ENCODE results near the gene KIF13A.
A peak's percentile ranks its signal among the peaks of the same experiment; 100 is the strongest.

The KIF13A gene

DNA sequence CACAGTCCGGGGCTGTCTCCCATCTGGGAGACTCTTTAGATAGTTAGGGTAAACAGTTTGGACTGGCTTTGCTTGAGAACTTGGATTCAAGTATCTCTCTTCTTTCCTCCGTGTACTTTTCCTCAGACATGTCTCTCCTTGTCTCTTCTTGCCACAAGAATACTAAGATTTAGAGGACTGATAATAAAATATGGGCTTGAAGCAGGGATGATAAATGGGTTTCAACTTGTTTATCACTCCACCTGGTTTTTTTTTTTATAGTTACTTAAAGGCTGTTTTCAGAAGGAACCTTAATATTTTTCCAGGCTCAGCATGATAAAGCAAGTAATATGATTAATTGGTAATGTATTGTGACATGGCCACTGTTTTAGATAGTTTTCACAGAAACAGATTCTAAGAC, 40.9 kb upstream of the KIF13A start:
- Histone ChIP-seq H3K18ac (ENCODE audit: low read length) (no peak overlapping the region), H2BK15ac (replicated peaks; ENCODE audit: low read depth) (no peak overlapping the region), H3K4ac (ENCODE audit: low read depth, low read length) (no peak overlapping the region), H3K36me3 (ENCODE audit: control insufficient read depth, insufficient read depth, low read length) (no peaks in the 10 kb centered on the region), H3K4me1 (ENCODE audit: control insufficient read depth, low read depth, low read length) (no peaks in the 10 kb centered on the region), H4K8ac (ENCODE audit: low read depth, low read length) (no peak overlapping the region), H3K9ac (ENCODE audit: low read length) (no peak overlapping the region), H3K27me3 (ENCODE audit: insufficient read depth, low read length, poor library complexity) (no peaks in the 10 kb centered on the region), H2AK5ac (ENCODE audit: low read length) (no peak overlapping the region), H2BK120ac (ENCODE audit: low read depth, low read length) (no peak overlapping the region), H3K23ac (ENCODE audit: low read length) (no peak overlapping the region), H3K79me1 (ENCODE audit: low read length) (no peaks in the 10 kb centered on the region), H2BK5ac (ENCODE audit: low read length) (no peak overlapping the region), H3K79me2 (ENCODE audit: control insufficient read depth, insufficient read depth, low read length) (no peaks in the 10 kb centered on the region), H3K56ac (ENCODE audit: low read length) (no peak overlapping the region), H3K4me3 (ENCODE audit: low read length) (no peak overlapping the region), H3K4me2 (ENCODE audit: low read length) (no peak overlapping the region), H3K27ac (ENCODE audit: low read depth, low read length) (no peak overlapping the region), H4K5ac (ENCODE audit: low read length) (no peak overlapping the region)
- DNase-seq, result no peak
- no CpG with 5 or more reads among the region's 2 CpGs for WGBS (ENCODE audit: extremely low coverage, insufficient coverage, low lambda C conversion rate)

DNA sequence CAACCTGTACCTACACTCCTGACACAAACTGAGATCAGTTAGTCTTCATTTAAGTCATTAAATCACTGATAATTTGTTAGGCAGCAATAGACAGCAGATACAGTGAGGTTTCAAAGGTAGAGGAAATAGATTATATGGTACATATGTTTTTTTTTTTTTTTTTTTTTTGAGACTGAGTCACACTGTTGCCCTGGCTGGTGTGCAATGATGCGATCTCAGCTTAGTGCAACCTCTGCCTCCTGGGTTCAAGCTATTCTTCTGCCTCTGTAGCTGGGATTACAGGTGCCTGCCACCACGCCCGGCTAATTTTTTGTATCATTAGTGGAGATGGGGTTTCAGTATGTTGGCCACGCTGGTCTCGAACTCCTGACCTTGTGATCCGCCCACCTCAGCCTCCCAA, 38.2 kb upstream of the KIF13A start:
- WGBS (ENCODE audit: extremely low coverage, insufficient coverage, low lambda C conversion rate), result no CpG with 5 or more reads among the region's 6 CpGs

DNA sequence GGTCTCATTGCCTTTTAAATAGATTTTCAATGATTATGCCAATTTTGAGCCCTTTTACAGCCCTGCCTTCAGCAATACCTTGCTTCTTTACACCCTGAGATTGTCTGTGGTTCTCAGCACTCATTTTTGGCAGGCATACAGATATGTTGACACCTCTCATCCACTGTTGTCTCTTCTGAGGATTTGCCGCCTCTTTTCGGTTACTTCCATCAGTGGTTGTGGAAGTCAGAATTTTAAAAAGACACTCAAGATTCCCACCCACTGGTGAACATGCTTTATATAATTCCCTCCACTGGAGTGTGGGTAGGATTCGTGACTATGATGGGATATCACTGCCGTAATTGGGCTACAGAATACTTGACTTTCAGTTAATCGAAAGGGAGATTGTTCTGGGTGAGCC, 37.4 kb upstream of the KIF13A start:
- no peaks in the 10 kb centered on the region for H3K79me1 ChIP-seq (ENCODE audit: low read length)
- H2BK5ac ChIP-seq (ENCODE audit: low read length), result no peak overlapping the region
- DNase-seq, result no peak
- H4K8ac ChIP-seq (ENCODE audit: low read depth, low read length), result no peak overlapping the region
- H3K18ac ChIP-seq (ENCODE audit: low read length), result no peak overlapping the region
- no peak overlapping the region for H3K27ac ChIP-seq (ENCODE audit: low read depth, low read length)
- H3K79me2 ChIP-seq (ENCODE audit: control insufficient read depth, insufficient read depth, low read length), result no peaks in the 10 kb centered on the region
- no peak overlapping the region for H3K56ac ChIP-seq (ENCODE audit: low read length)
- no peak overlapping the region for H2BK15ac ChIP-seq (replicated peaks; ENCODE audit: low read depth)
- no peak overlapping the region for H4K5ac ChIP-seq (ENCODE audit: low read length)
- WGBS (ENCODE audit: extremely low coverage, insufficient coverage, low lambda C conversion rate), result no CpG with 5 or more reads among the region's 5 CpGs
- H3K4me2 ChIP-seq (ENCODE audit: low read length), result no peak overlapping the region
- no peaks in the 10 kb centered on the region for H3K36me3 ChIP-seq (ENCODE audit: control insufficient read depth, insufficient read depth, low read length)
- no peak overlapping the region for H3K4ac ChIP-seq (ENCODE audit: low read depth, low read length)
- H2AK5ac ChIP-seq (ENCODE audit: low read length), result no peak overlapping the region
- H3K4me1 ChIP-seq (ENCODE audit: control insufficient read depth, low read depth, low read length), result no peaks in the 10 kb centered on the region
- H2BK120ac ChIP-seq (ENCODE audit: low read depth, low read length), result no peak overlapping the region
- H3K4me3 ChIP-seq (ENCODE audit: low read length), result no peak overlapping the region
- no peak overlapping the region for H3K23ac ChIP-seq (ENCODE audit: low read length)
- H3K27me3 ChIP-seq (ENCODE audit: insufficient read depth, low read length, poor library complexity), result no peaks in the 10 kb centered on the region
- no peak overlapping the region for H3K9ac ChIP-seq (ENCODE audit: low read length)

More for the DNA sequence above, 38.2 kb upstream of the KIF13A start:
- H2AK5ac ChIP-seq (ENCODE audit: low read length), result no peak overlapping the region
- no peaks in the 10 kb centered on the region for H3K79me2 ChIP-seq (ENCODE audit: control insufficient read depth, insufficient read depth, low read length)
- no peak overlapping the region for H3K4me3 ChIP-seq (ENCODE audit: low read length)
- no peak overlapping the region for H4K8ac ChIP-seq (ENCODE audit: low read depth, low read length)
- no peak overlapping the region for H3K23ac ChIP-seq (ENCODE audit: low read length)
- no peak overlapping the region for H2BK120ac ChIP-seq (ENCODE audit: low read depth, low read length)
- no peak overlapping the region for H3K18ac ChIP-seq (ENCODE audit: low read length)
- no peak for DNase-seq
- H3K79me1 ChIP-seq (ENCODE audit: low read length), result no peaks in the 10 kb centered on the region
- H2BK5ac ChIP-seq (ENCODE audit: low read length), result no peak overlapping the region
- no peaks in the 10 kb centered on the region for H3K36me3 ChIP-seq (ENCODE audit: control insufficient read depth, insufficient read depth, low read length)
- no peaks in the 10 kb centered on the region for H3K27me3 ChIP-seq (ENCODE audit: insufficient read depth, low read length, poor library complexity)
- H3K27ac ChIP-seq (ENCODE audit: low read depth, low read length), result no peak overlapping the region
- no peak overlapping the region for H3K9ac ChIP-seq (ENCODE audit: low read length)
- no peak overlapping the region for H3K4ac ChIP-seq (ENCODE audit: low read depth, low read length)
- no peak overlapping the region for H2BK15ac ChIP-seq (replicated peaks; ENCODE audit: low read depth)
- no peak overlapping the region for H3K4me2 ChIP-seq (ENCODE audit: low read length)
- no peaks in the 10 kb centered on the region for H3K4me1 ChIP-seq (ENCODE audit: control insufficient read depth, low read depth, low read length)
- H3K56ac ChIP-seq (ENCODE audit: low read length), result no peak overlapping the region
- no peak overlapping the region for H4K5ac ChIP-seq (ENCODE audit: low read length)

DNA sequence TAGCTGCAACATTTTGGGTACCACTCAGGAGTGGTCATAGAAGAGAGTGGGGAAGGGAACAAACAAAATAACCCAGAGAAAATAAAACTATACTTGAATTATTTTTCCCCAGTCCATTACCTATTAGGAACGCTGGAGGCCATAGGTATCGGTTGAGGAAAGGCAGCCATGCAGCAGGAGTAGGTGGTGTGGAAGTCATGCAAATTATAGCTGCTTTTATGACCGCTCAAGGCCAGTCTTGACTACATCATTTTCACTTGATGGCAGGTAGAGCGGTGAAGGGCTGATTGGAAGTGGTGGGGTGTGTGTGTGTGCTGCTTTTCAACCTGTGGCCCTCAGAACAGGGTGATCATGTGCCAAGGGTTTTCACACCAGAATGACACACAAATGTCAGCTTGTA, 36.5 kb upstream of the KIF13A start:
- no peak overlapping the region for H3K4ac ChIP-seq (ENCODE audit: low read depth, low read length)
- H4K5ac ChIP-seq (ENCODE audit: low read length), result no peak overlapping the region
- H3K4me3 ChIP-seq (ENCODE audit: low read length), result no peak overlapping the region
- H2BK120ac ChIP-seq (ENCODE audit: low read depth, low read length), result peak overlapping the region; percentile 32
- no peak overlapping the region for H3K9ac ChIP-seq (ENCODE audit: low read length)
- no peaks in the 10 kb centered on the region for H3K36me3 ChIP-seq (ENCODE audit: control insufficient read depth, insufficient read depth, low read length)
- no peak overlapping the region for H3K23ac ChIP-seq (ENCODE audit: low read length)
- no peaks in the 10 kb centered on the region for H3K79me1 ChIP-seq (ENCODE audit: low read length)
- no peaks in the 10 kb centered on the region for H3K27me3 ChIP-seq (ENCODE audit: insufficient read depth, low read length, poor library complexity)
- H3K27ac ChIP-seq (ENCODE audit: low read depth, low read length), result no peak overlapping the region
- no peak overlapping the region for H3K18ac ChIP-seq (ENCODE audit: low read length)
- no peaks in the 10 kb centered on the region for H3K79me2 ChIP-seq (ENCODE audit: control insufficient read depth, insufficient read depth, low read length)
- no CpG with 5 or more reads among the region's 4 CpGs for WGBS (ENCODE audit: extremely low coverage, insufficient coverage, low lambda C conversion rate)
- DNase-seq, result no peak
- no peak overlapping the region for H2BK5ac ChIP-seq (ENCODE audit: low read length)
- no peak overlapping the region for H2AK5ac ChIP-seq (ENCODE audit: low read length)
- no peaks in the 10 kb centered on the region for H3K4me1 ChIP-seq (ENCODE audit: control insufficient read depth, low read depth, low read length)
- no peak overlapping the region for H3K56ac ChIP-seq (ENCODE audit: low read length)
- no peak overlapping the region for H2BK15ac ChIP-seq (replicated peaks; ENCODE audit: low read depth)
- H4K8ac ChIP-seq (ENCODE audit: low read depth, low read length), result no peak overlapping the region
- H3K4me2 ChIP-seq (ENCODE audit: low read length), result no peak overlapping the region

DNA sequence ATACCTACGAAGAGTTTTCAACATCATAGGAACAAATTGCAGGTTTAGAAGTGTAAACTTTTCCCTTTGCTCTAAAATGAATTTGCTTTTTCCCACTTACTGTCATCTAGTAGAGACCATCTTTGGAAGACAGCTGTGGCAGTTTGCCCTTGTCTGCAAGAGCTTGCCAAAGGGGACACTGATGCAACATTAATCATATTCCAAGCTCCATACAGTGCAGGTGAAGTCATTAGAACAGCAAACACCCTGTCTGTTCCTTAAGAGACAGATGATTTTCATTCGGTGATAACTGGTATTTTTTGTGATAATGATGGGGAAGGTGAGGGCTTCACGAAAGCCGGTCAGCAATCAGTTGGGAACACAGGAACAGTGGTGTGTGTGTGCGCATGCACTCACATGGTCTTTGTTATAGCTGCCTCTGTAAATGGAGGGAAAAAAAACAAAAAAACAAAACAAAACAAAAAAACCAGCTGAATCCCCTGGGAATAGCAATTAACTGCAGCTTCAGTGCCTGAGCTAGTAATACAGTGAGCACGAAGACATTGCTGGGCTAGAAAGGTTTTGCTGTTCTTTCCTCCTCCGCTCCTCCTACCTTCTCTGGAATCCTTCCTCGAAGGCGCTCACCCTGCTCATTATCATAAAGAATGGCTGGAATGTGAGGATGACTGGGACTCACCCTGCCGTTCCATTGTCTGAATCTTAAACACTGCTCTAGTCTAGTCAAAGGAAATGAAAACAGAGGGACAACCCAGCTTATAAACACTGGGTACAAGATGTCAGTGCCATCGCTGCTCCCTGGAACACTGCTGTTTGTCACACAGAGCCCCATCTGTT, 35.2 kb upstream of the KIF13A start:
- H3K4ac ChIP-seq (ENCODE audit: low read depth, low read length), result no peak overlapping the region
- H3K4me1 ChIP-seq (ENCODE audit: control insufficient read depth, low read depth, low read length), result no peaks in the 10 kb centered on the region
- WGBS (ENCODE audit: extremely low coverage, insufficient coverage, low lambda C conversion rate), result no CpG with 5 or more reads among the region's 11 CpGs
- no peaks in the 10 kb centered on the region for H3K36me3 ChIP-seq (ENCODE audit: control insufficient read depth, insufficient read depth, low read length)
- H2BK15ac ChIP-seq (replicated peaks; ENCODE audit: low read depth), result no peak overlapping the region
- H2BK5ac ChIP-seq (ENCODE audit: low read length), result peak overlapping the region; percentile 31
- no peak overlapping the region for H3K4me3 ChIP-seq (ENCODE audit: low read length)
- no peak overlapping the region for H3K4me2 ChIP-seq (ENCODE audit: low read length)
- H3K9ac ChIP-seq (ENCODE audit: low read length), result no peak overlapping the region
- H4K8ac ChIP-seq (ENCODE audit: low read depth, low read length), result no peak overlapping the region
- H3K23ac ChIP-seq (ENCODE audit: low read length), result no peak overlapping the region
- no peaks in the 10 kb centered on the region for H3K79me2 ChIP-seq (ENCODE audit: control insufficient read depth, insufficient read depth, low read length)
- H4K5ac ChIP-seq (ENCODE audit: low read length), result no peak overlapping the region
- H3K27ac ChIP-seq (ENCODE audit: low read depth, low read length), result peak overlapping the region; percentile 46
- no peak overlapping the region for H2BK120ac ChIP-seq (ENCODE audit: low read depth, low read length)
- DNase-seq, result peak; percentile 95
- no peaks in the 10 kb centered on the region for H3K27me3 ChIP-seq (ENCODE audit: insufficient read depth, low read length, poor library complexity)
- H3K56ac ChIP-seq (ENCODE audit: low read length), result peak overlapping the region; percentile 59
- no peak overlapping the region for H3K18ac ChIP-seq (ENCODE audit: low read length)
- no peaks in the 10 kb centered on the region for H3K79me1 ChIP-seq (ENCODE audit: low read length)
- H2AK5ac ChIP-seq (ENCODE audit: low read length), result no peak overlapping the region
